Astrocyte (in vitro differentiated cells and primary cell): Measurements from ENCODE around the gene ROBO2.

ENCODE experiments used
- CTCF ChIP-seq: IDR thresholded peaks from 2 replicates; pipeline ENCODE4 v1.5.1; 2011; ENCODE audit warnings: low read depth, mild to moderate bottlenecking, inconsistent platforms, low read length, moderate library complexity; ENCODE audit not compliant: insufficient read depth
- EZH2 ChIP-seq: IDR thresholded peaks from 2 replicates; pipeline ENCODE4 v1.6.1; 2012; ENCODE audit warnings: mild to moderate bottlenecking, low read length, inconsistent platforms; ENCODE audit not compliant: insufficient read depth

- no peak for TF ChIP-seq CTCF
- no peak for TF ChIP-seq EZH2
Measured at GRCh38 chr3:77394046-77394445, 354.1 kb downstream of the ROBO2 start.
